Measurements from ENCODE around the gene ZNF546. TPM values are rescaled to one million over a fixed set of nuclear protein-coding genes. Genes with fewer than 3 reads are reported as not detected.

Gene ZNF546
- total and polyA plus RNA-seq, 2 donors (not counting 3 experiments of a cell fraction or from before 2014, with no cell fraction given): 1.0 to 4.3 TPM

DNA sequence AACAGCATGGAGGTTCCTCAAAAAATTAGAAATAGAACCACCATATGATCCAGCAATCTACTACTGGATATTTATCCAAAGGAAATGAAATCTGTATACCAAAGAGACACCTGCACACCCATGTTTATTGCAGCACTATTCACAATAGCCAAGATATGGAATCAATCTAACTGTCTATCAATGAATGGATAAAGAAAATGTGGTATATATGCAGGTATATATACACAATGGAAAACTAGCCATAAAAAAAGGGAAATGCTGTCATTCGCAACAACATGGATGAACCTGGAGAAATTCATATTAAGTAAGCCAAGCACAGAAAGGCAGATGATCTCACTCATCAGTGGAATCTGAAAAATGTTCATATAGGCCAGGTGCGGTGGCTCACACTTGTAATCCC is 56.6 kb downstream of the ZNF546 start:
- Histone ChIP-seq H3K27me3 (ENCODE audit: control insufficient read depth in 2 of 2, insufficient read depth in 2 of 2, low read length in 2 of 2) (peaks cover 0 to 9% of the 10 kb centered on the region in 2 experiments), H3K9me1 (replicated peaks; ENCODE audit: control insufficient read depth, extremely low read depth, insufficient read depth, low read length) (no peaks in the 10 kb centered on the region), H3K79me2 (ENCODE audit: control insufficient read depth, insufficient read depth, low read length) (no peaks in the 10 kb centered on the region), H3K36me3 (ENCODE audit: control insufficient read depth in 2 of 2, extremely low read depth in 1 of 2, insufficient read depth in 2 of 2, low read length in 2 of 2) (peaks cover 0 to 2% of the 10 kb centered on the region in 2 experiments), H3K4me2 (ENCODE audit: insufficient read depth, low read length) (no peak overlapping the region), H3K4me3 (replicated peaks in 1 of 3; ENCODE audit: insufficient read depth in 1 of 3, low read depth in 1 of 3, low read length in 3 of 3) (no peak overlapping the region), H3K4me1 (ENCODE audit: control insufficient read depth, extremely low read depth, insufficient read depth, low read length) (peaks cover 6% of the 10 kb centered on the region), H3K27ac (ENCODE audit: insufficient read depth, low read depth, low read length) (no peak overlapping the region), H3K9ac (replicated peaks; ENCODE audit: extremely low read depth, insufficient read depth, low read length) (no peak overlapping the region), H2AFZ (ENCODE audit: low read depth, low read length) (no peak overlapping the region), H4K20me1 (replicated peaks; ENCODE audit: control insufficient read depth, extremely low read depth, insufficient read depth, low read length) (no peaks in the 10 kb centered on the region), H3K9me3 (replicated peaks; ENCODE audit: control insufficient read depth, insufficient read depth, low read length) (no peaks in the 10 kb centered on the region)
- dilution Hi-C loops (cut with MboI; ENCODE audit: extremely low pct_ligation_motif_present, low sequenced_read_pairs): no loop called here
- ChIA-PET CTCF (no interaction called here), POLR2A (no interaction called here)
- DNase-seq (ENCODE audit: low read depth, low spot score): no peak
- TF ChIP-seq POLR2AphosphoS5 (IDR thresholded peaks at IDR 0.05; ENCODE audit: insufficient read depth, low read depth, low read length): no peak
- no peak for TF ChIP-seq EZH2 (IDR thresholded peaks at IDR 0.05; ENCODE audit: borderline replicate concordance, low read depth, low read length, severe bottlenecking)
- TF ChIP-seq POLR2A (IDR thresholded peaks at IDR 0.05; ENCODE audit: low read depth, low read length): no peak
- no peak for TF ChIP-seq MYC (IDR thresholded peaks at IDR 0.05; ENCODE audit: low read depth, low read length)
- TF ChIP-seq GATA2 (IDR thresholded peaks at IDR 0.05; ENCODE audit: insufficient read depth, insufficient read length, low read depth, low read length): no peak
- no peak for TF ChIP-seq FOS (IDR thresholded peaks at IDR 0.05; ENCODE audit: borderline replicate concordance, insufficient read depth, low read length)
- no peak for TF ChIP-seq JUN (IDR thresholded peaks at IDR 0.05; ENCODE audit: borderline replicate concordance, insufficient read depth, insufficient read length, low read depth)
- TF ChIP-seq CTCF (IDR thresholded peaks at IDR 0.05; ENCODE audit: extremely low read depth in 1 of 2, insufficient read depth in 1 of 2, low read depth in 1 of 2, low read length in 2 of 2): no peak
- TF ChIP-seq, protein P1, sequence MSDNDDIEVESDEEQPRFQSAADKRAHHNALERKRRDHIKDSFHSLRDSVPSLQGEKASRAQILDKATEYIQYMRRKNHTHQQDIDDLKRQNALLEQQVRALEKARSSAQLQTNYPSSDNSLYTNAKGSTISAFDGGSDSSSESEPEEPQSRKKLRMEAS (IDR thresholded peaks at IDR 0.05; ENCODE audit: insufficient read depth, insufficient read length): no peak
- no peak for FAIRE-seq
- no TSS peak for BruUV-seq (replicated peaks)
- intact Hi-C loops (cut with micrococcal nuclease): no loop called here

All from endothelial cell of umbilical vein (primary cell).